Right atrium auricular region (tissue), 2 donors: ENCODE measurements around the gene CD48. TPM values are rescaled to one million over a fixed set of nuclear protein-coding genes. Genes with fewer than 3 reads are reported as not detected.

Experiments used
- DNase-seq: peaks from one replicate; pipeline ENCODE4 v3.0.0-alpha.2; 2019; ENCODE audit warnings: low spot score
- H3K27ac ChIP-seq, 2 donors: fragments of 200-600 bp; sonication (generic); 1 replicate in 1 of 2; 2 replicates in 1 of 2; pipeline ENCODE4 v1.5.1; 2016 to 2019
- H3K27me3 ChIP-seq, 2 donors: fragments of 200-600 bp; sonication (generic); one replicate each; pipeline versions ENCODE4 v1.5.1 to v1.6.0; 2017 to 2019
- H3K36me3 ChIP-seq: fragments of 200-600 bp; sonication (generic); one replicate; pipeline ENCODE4 v1.5.1; 2016
- H3K4me1 ChIP-seq, 2 donors: fragments of 200-600 bp; sonication (generic); one replicate each; pipeline versions ENCODE4 v1.5.1 to v1.6.0; 2017 to 2019
- H3K4me3 ChIP-seq, 2 donors: fragments of 200-600 bp; sonication (generic); 1 replicate in 1 of 2; 2 replicates in 1 of 2; pipeline ENCODE4 v1.5.1; 2017 to 2019; ENCODE audit warnings: mild to moderate bottlenecking in 1 of 2, moderate library complexity in 1 of 2
- H3K9me3 ChIP-seq, 2 donors: fragments of 200-600 bp; sonication (generic); one replicate each; pipeline ENCODE4 v1.5.1; 2019
- CTCF ChIP-seq, 2 donors: fragments of 200-600 bp; sonication (generic); IDR thresholded peaks; one replicate each; pipeline ENCODE4 v1.5.1; 2019; ENCODE audit warnings: antibody characterized with exemption in 2 of 2
- total RNA-seq, 2 donors: library from RNA; depleted of rRNA; stranded (reverse); fragments of >200 nt; gene quantifications; one replicate each; pipeline ENCODE4 v1.1.0, GENCODE V29; 2016

The CD48 gene
- total RNA-seq, 2 donors from 2014 or later, result 1.2 to 3.2 TPM

DNA sequence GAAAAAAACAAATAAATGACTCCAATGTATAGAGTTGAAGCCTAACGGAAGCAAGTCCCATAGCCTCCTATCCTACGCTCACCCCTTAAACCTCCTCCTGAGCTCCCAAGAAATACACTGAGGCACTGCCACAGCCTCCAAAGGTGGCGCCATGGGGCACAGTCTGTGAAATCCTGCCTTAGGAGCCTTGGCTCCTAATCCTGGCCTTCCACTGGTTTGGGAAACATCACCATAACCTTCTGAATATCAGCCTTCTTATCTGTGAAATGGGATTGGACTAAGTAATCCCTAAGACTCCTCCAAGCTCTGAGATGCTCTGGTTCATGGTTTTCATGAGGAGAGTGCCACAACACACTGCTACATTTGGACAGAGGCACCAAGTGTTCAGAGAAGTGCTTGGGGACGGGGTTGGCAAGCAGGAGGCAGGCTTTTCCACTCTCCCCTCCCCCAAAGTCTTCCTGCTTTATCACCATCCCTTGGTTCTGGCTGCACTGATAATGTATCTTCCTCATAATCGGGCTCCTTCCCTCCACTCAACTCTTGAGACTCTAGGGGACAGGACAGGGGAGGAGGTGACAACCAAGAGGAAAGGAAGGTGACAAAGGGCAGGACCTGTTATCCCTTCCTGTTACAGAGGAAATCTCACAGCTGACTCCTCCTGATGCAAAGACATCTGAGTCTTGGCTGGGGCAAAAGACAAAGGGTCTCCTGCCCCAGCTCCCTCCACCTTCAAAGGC is 30.2 kb upstream of the CD48 start:
- no peak for DNase-seq
- Histone ChIP-seq H3K4me3 (no peak overlapping the region), H3K27me3 (no peaks in the 10 kb centered on the region), H3K9me3 (no peaks in the 10 kb centered on the region), H3K36me3 (no peaks in the 10 kb centered on the region), H3K27ac (no peak overlapping the region), H3K4me1 (no peaks in the 10 kb centered on the region)
- TF ChIP-seq CTCF (IDR thresholded peaks at IDR 0.05), result no peak

GRCh38 chr1:160741092-160741501 is 29.5 kb upstream of the CD48 start:
- no peak for DNase-seq
- no peak for TF ChIP-seq CTCF (IDR thresholded peaks at IDR 0.05)
- H3K4me3 ChIP-seq, result no peak overlapping the region
- H3K27me3 ChIP-seq, result no peaks in the 10 kb centered on the region
- H3K27ac ChIP-seq, result no peak overlapping the region
- no peaks in the 10 kb centered on the region for H3K4me1 ChIP-seq
- H3K36me3 ChIP-seq, result no peaks in the 10 kb centered on the region
- H3K9me3 ChIP-seq, result no peaks in the 10 kb centered on the region

DNA sequence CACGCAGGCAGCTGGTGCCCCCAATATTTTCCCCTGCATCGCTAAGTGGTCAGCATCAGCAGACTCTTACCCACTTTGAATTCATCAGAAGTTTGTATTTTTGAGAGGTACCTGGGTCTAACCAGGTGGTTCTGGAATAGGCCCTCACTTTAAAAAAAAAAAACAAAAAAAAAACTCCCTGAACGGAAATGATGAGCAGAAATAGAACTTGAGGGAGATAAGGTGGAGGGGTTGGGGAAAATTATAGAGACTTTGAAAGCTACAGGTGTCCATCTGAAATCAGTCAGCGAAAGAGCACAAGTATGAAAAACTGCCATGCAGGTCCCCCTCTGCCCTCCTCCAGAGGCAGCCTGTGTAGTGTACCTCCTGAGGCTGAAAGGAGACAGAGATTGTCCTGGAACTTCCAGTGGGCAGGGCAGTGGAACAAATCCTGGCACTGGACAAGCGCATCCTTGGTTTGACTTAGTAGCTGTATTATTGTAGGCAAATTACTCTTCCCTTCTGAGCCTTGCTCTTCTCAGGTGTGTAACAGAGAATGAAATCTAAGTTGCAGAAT is 28.6 kb upstream of the CD48 start:
- Histone ChIP-seq H3K27me3 (no peaks in the 10 kb centered on the region), H3K36me3 (no peaks in the 10 kb centered on the region), H3K9me3 (no peaks in the 10 kb centered on the region), H3K27ac (no peak overlapping the region), H3K4me3 (no peak overlapping the region), H3K4me1 (no peaks in the 10 kb centered on the region)
- TF ChIP-seq CTCF (IDR thresholded peaks at IDR 0.05), result no peak
- DNase-seq, result no peak

GRCh38 chr1:160739098-160739511 is 27.5 kb upstream of the CD48 start, which contains the start of gene SLAMF7:
SLAMF7 (plus strand) TSS chr1:160739247; CDS start chr1:160739302, 55 bp downstream.
- Histone ChIP-seq H3K27ac (no peak within 1 kb of the TSS), H3K4me1 (no peaks in the 10 kb centered on the region), H3K4me3 (no peak within 1 kb of the TSS), H3K27me3 (no peaks in the 10 kb centered on the region), H3K9me3 (no peaks in the 10 kb centered on the region), H3K36me3 (no peaks in the 10 kb centered on the region)
- no peak for TF ChIP-seq CTCF (IDR thresholded peaks at IDR 0.05)
- no peak for DNase-seq

DNA sequence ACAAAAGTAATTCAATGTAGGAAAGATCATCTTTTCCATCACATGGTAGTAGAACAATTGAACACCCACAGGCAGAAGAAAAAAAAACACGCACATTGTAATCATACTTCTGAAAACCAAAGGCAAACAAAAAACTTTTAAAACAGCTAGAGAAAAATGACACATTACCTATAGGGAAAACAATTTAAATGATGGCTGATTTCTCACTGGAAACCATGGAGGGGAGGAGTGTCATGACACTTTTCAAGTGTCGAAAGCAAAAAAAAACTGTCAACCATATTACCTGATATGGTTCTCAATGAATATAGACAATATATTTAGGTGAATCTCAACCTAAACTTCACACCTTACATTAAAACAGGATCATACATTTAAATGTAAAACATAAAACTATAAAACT is 26.6 kb upstream of the CD48 start:
- no peaks in the 10 kb centered on the region for H3K4me1 ChIP-seq
- H3K36me3 ChIP-seq, result no peaks in the 10 kb centered on the region
- H3K27me3 ChIP-seq, result no peaks in the 10 kb centered on the region
- no peak overlapping the region for H3K27ac ChIP-seq
- H3K4me3 ChIP-seq, result no peak overlapping the region
- DNase-seq, result no peak
- no peak for TF ChIP-seq CTCF (IDR thresholded peaks at IDR 0.05)
- H3K9me3 ChIP-seq, result no peaks in the 10 kb centered on the region
